HG03378 (cell line): ENCODE data around the gene TINAGL1.
"Not testable (repeated sequence)": the region's sequence is repeated elsewhere in the genome, so short reads cannot be mapped to it uniquely, and the experiment has no call there.

ENCODE experiments used
- ATAC-seq: cut with Tn5 transposase; IDR thresholded peaks from one replicate; pipeline ENCODE4 v1.9.1; 2021; ENCODE audit warnings: mild to moderate bottlenecking, moderate library complexity; ENCODE audit not compliant: unreplicated experiment

Gene TINAGL1

DNA sequence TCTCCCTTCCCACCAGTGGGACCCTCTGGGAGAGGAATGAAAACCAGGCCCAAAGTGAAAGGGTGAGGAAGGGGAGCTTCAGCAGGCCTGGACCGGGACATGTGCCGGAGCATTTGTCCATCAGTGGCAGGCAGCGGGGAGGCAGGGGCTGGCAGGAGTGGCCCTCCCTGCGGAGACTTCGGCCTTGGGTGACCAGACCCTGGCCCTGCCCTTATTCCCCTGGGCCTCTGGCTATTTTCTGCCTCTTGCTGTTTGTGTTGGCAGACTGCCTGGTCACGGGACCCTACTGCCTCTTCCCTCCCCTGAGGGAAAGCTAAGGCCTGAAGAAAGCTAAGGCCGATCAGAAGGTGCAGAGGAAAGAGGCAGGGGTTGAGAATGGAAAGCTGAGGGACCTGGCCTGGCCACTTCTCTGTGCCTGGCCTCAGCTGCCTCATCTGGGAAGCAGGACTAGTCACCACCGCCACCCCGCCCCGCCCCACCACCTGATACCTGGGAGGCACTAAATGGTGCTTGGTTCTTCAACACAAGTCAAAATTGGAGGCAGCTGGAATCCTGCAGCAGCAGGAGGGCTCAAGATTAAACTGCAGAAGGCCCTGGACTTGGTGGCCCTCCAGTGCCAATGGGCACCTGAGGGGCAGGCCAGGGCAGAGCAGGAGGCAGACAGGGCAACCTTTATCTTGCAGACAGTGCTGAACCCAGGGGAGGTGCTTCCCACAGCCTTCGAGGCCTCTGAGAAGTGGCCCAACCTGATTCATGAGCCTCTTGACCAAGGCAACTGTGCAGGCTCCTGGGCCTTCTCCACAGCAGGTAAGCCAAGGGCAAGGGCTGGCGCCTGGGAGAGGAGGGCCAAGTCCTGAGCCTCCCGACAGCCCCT lies 7.9 kb downstream of the TINAGL1 start:
- ATAC-seq, result no peak

DNA sequence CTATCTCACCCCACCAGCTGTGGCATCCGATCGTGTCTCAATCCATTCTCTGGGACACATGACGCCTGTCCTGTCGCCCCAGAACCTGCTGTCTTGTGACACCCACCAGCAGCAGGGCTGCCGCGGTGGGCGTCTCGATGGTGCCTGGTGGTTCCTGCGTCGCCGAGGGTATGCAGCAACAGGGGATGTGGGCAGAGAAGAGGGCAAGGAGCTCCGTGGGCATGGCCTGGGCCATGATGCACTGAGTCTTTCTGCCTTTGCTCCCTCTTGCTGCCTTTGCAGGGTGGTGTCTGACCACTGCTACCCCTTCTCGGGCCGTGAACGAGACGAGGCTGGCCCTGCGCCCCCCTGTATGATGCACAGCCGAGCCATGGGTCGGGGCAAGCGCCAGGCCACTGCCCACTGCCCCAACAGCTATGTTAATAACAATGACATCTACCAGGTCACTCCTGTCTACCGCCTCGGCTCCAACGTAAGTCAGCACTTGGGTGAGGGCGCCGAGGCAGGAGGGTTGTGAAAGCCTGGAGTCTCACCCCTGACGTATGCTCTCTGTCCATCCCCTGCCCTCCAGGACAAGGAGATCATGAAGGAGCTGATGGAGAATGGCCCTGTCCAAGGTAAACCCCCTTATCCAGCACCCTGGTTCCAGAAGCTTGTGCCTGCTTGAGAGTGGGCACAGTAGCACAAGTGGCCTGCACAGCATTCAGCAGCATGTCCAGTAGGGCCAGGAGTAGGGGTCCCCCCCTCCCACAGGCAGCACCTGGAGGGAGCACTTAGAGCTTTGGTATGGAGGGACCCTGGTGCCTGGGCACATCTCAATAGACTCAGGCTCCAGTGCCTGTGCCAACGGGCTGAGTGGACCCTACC lies 8.8 kb downstream of the TINAGL1 start:
- ATAC-seq, result no peak

DNA sequence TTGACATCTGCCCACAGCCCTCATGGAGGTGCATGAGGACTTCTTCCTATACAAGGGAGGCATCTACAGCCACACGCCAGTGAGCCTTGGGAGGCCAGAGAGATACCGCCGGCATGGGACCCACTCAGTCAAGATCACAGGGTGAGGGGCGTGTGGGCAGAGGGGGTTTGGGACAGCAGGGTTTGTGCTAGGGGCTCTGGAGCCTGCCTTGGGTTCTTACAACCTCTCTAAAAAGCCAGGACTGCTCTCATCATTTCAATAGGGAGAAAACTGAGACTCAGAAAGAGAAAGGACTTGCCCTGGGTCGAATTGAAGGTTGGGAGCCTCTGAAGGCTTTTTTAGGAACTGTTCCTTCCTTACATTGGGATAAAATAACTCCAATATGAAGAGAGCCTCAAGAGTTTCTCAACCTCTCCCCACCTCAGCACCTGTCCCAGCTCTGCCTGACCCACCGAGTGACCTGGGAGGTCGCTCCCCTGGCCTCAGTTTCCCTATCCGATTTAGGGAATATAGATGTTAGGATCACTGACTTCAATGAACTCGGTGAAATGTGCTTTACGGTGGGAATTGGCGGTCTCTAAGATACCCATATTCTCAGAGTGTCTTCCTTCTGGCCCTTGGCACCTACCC lies 9.5 kb downstream of the TINAGL1 start:
- no peak for ATAC-seq

DNA sequence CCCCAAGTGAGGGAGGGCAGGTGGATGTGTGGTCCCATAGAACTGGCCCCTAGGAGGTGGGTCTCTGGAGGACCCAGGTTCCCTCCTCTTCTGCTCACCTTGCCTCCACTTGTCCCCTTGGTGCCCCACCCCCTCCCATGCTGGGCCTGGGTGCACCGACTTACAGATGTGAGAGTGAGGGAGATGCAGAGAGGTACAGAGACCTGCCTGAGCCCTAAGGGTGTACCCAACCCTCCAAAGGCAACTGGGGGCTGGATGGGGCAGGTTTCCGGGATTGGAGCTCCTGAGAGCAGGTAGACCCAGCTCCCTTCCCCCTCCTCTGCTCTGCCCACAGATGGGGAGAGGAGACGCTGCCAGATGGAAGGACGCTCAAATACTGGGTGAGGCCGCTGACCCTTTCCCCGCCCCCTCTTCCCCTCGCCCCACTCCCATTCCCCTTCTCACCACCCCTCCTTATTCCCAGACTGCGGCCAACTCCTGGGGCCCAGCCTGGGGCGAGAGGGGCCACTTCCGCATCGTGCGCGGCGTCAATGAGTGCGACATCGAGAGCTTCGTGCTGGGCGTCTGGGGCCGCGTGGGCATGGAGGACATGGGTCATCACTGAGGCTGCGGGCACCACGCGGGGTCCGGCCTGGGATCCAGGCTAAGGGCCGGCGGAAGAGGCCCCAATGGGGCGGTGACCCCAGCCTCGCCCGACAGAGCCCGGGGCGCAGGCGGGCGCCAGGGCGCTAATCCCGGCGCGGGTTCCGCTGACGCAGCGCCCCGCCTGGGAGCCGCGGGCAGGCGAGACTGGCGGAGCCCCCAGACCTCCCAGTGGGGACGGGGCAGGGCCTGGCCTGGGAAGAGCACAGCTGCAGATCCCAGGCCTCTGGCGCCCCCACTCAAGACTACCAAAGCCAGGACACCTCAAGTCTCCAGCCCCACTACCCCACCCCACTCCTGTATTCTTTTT lies 10.3 kb downstream of the TINAGL1 start:
- no peak for ATAC-seq

DNA sequence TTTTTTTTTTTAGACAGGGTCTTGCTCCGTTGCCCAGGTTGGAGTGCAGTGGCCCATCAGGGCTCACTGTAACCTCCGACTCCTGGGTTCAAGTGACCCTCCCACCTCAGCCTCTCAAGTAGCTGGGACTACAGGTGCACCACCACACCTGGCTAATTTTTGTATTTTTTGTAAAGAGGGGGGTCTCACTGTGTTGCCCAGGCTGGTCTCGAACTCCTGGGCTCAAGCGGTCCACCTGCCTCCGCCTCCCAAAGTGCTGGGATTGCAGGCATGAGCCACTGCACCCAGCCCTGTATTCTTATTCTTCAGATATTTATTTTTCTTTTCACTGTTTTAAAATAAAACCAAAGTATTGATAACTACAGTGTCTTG lies 11.0 kb downstream of the TINAGL1 start:
- not testable (repeated sequence) for ATAC-seq

DNA sequence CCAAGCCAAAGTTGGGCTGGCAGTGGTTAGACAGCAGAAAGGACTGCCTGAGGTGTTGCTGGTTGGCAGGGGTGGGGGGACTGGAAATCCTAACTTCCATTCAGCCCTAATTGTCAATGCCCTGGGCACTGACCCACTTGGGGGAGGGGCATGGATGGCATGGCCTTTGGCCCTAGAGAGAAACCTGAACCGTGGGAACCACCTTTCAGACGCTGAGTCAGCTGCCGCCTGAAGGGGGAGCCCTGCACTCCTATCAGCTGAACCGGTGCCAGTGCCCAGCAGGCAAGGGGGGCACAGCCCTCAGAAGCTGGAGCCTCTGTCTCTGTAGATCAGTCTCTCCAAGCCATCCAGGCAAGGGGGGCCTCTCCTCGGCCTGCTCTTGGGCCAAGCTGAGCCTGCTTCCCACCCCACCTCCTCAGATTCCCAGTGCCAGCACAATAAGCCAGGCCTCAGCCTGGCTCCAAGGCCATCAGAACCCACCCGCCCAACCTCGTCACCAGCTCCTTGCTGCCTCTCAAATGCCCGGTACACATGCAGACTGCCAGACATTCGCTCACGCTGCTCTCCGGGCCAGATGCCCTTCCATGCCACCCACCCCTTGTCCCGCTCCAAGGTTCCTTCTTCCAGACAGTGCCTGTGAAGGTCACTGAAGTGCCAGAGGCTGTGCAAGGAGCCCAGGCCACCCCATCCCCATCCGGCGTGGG lies 11.6 kb downstream of the TINAGL1 start:
- ATAC-seq, result no peak

DNA sequence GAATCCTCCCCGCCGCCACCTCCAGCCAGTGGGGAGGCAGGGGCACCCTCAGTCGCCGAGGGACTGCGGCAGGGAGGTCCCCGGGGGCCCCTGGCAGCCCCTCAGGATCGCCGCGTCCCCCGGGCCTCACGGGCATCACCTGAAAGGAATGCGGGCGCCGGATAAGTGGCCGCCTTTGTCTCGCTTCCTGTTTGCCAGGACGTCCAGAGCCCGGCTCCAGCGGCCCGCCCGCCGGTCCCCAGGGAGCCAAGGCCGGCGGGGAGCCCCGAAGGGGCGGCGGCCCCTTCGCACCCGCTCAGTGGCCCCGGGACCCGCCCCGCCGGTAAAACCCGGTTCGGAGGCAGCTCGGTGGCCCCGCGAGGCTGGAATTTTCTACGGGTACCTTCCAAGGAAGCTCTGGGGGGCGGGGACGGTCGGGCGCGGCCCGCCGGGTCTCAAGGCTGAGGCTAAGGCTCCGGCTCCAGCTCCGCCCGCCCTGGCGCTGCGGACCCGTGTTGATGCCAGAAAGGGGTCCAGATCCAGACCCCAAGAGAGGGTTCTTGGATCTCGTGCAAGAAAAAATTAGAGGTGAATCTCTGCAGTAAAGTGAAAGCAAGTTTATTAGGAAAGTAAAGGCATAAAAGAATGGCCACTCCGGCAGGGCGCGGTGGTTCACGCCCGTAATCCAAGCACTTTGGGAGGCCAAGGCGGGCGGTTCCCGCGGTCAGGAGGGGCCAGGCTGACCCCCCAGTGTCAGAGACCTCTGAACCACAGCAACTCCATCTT lies 12.6 kb downstream of the TINAGL1 start:
- no peak for ATAC-seq

DNA sequence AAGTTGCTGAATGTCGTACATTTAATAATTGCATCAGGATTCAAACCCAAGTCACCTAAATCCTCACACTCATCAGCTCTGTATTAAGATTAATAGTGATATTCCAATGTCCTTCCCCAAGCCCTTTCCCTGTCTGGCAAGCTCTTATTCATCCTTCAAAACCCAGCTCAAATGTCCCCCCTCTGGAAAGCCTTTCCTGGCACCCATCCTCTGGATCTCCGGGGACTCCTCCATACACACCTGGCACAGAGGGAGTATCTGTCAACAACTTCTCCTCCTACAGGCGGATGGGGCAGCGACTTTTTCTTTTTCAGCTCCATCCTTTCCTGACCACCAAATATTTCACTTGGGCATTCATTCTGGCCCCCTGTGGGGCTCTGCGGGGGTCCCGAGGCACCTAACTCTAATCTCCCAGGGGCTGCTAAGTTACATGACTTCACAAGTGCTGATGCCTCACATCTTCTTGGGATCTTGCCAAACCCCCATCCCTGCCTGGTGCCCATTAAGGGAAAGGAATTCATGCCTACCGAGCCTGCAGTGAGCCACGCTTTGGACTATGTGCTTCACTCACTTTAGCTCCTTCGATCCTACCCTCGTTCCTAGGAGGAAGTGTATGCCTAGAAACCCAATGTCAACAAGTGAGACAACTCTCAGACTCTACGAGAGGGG lies 15.2 kb downstream of the TINAGL1 start:
- no peak for ATAC-seq

DNA sequence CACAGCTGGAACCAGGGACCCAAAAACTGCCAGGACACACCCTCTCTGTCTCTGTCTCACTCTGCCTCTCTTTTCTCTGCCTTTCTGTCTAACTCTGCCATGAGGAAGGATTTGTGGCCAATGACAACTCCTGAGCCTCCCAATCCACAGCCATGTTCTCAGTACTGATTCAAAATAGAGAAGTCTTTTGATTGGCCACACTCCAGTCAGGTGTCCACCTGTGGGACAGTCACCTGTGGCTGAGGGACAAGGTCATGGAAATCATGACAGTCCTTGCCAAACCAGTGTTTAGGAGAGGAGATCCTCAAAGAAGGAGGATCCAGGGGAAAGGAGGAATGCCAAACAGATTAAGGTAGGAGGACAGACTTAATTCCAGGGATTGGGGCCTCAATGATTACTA lies 15.8 kb downstream of the TINAGL1 start:
- ATAC-seq, result no peak

DNA sequence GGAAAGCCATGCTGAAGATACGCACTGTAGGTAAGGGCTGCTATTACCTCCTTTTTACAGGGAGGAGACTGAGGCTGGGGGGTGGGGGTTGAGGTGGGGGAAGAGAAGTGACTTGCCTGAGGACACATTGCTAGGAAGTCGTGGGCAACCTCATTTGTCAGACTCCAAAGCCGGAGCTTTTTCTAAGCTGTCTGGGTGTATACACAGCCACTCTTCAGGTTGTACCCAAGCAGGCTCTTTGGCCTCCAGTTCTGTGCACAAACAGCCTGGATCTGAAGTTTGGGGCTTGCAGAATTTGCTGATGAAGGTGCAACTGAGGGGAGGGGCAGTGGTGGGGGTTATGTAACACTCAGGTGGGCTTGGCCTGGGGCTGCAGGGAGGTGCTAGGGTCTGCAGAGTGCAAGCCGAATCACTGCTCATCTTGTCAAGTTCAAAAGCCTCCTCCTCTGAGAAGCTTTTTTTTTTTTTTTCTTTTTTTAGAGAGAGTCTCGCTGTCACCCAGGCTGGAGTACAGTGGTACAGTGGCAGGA lies 16.9 kb downstream of the TINAGL1 start:
- ATAC-seq, result no peak

DNA sequence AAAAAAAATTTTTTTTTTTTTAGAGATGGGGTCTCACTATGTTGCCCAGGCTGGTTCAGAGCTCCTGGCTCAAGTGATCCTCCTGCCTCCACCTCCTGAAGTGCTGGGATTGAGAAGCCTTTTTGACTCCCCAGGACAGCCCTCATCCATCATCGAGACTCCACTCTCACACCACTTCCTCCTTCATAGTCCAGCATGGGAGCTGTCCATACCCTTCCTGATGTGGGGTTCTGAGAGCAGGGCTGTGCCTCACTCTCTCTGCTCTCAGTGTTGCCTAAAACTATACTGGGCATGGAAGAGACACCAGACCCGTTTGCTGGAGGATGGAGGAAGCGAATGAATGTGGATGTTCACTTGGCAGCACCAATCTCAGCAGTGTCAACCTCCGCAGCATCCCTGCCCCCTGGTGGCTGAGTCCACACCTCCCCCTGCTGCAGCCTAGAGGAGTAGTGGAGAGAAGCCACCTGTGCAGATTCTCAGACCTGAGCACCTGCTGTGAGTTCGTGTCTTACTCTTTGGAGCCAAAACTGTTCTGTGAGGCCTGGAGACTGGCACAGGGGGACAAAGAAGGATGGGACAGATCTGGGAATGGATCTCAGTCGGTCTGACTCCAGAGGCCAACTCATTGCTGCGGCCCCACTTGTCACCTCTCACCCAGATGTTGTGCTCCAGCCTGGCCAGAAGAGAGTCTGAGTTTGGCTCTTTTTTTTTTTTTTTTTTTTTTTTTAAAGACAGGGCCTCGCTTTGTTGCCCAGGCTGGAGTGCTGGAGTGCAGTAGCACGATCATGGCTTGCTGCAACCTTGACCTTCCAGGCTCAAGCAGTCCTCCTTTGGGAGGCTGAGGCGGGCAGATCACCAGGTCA lies 17.7 kb downstream of the TINAGL1 start:
- no peak for ATAC-seq

DNA sequence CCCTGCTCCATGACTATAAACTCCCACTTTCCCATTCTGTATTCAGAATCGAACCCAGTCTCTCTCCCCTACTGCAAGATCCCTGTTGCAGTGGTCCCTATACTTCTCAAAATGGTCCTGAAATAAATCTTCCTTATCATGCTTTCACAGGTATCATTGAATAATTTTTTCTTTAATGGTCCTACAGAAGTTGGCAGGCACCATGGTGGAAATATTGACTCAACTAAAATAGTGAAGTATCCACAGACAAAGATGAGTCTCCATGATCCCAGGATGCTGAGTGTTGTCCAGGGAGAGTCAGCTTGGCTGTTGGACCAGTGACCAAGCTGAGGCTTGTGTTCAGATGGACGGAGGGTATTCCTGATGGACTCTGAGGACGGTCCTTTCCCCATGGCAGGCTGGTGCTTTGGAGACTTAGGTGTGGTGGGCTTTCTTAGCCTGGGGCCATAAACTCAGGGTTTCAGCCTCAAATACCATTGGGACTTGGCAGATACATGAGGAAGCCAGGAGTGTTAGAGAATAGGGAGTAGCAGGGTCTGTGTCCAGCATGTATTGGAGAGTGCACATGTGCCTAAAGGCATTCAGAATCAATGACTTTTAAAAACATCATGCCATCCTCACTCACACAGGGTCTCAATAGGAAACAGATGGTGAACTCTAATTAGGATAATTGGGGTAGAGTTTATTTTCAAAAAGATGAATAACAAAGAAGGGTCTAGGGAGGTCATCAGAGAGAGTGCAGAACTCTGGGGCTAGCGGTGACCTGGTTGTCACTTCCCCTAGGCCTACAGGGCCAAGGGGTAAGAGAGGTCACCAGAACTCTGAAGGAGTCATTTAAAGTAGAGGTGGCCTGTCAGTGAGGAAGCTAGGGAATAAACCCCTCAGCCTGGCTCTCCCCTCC lies 19.8 kb downstream of the TINAGL1 start:
- ATAC-seq, result no peak

DNA sequence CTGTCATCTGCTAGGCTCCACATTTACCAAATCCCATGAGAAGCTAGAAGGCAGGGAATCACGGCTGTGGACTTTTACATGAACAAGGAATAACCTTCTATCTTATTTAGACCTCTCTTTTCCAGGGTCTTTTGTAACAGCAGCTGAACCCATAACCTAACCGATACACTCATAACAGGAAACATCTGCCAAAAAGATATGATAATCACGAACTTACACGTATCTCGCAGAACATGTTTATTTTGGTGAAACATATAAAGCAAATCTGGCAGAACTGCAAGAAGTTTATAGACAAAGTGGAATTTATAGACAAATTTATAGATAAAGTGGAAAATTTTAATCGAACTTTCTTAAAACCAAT lies 20.4 kb downstream of the TINAGL1 start:
- no peak for ATAC-seq

DNA sequence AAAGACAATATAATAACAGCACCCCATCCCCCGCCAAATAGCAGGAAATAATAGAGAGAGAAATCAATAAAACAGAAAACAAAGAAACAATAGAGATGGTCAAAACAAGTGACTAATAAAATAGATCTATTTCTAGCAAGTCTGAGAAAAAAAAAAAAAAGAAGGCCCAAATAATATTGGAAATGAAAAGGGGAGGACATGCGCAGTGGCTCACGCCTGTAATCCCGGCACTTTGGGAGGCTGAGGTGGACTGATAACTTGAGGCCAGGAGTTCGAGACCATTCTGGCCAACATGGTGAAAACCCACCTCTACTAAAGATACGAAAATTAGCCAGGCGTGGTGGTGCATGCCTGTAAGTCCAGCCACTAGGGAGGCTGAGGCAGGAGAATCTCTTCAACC lies 22.7 kb downstream of the TINAGL1 start:
- ATAC-seq, result no peak

DNA sequence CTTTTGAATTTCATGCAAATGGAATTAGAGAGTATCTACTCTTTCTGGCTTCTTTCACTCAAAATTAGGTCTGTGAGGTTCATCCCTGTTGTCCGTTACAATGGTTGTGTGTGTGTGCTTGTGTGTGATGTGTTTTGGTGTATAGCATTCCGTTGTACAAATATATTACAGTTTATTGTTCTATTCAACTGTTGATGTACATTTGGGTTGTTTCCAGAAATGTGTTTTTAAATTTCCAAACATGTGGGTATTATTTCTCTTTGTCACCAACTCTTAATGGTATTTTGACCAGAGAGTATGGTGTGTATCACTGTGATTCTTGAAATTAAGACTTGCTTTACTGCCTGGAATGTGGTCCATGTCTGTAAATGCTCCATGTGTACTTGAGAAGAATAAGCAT lies 24.3 kb downstream of the TINAGL1 start:
- ATAC-seq, result no peak

DNA sequence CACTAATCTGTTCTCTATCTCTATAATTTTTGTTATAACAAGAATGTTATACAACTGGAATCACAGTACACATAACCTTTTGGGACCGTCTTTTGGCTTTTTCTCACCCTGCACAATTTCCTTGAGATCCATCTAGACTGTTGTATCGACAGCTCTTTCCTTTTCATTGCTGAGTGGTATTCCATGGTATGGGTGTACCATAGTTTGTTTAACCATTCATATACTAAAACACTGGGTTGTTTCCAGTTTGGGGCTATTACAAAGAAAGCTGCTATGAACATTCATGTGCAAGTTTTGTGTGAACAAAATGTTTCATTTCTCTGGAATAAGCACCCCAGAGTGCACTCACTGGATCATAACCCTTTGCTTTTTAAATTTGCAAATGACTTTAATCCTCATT lies 25.8 kb downstream of the TINAGL1 start:
- no peak for ATAC-seq
